ENCODE measurements around the gene SEMA3C.

SEMA3C gene

GRCh38 chr7:80772347-80772993 is 146.4 kb downstream of the SEMA3C start:
- DNase-seq = peak; percentile 5

- no peak for DNase-seq
These were observed 147.3 kb downstream of the SEMA3C start for GRCh38 chr7:80771523-80771922.

GRCh38 chr7:80770675-80771081 is 148.2 kb downstream of the SEMA3C start:
- no peak for DNase-seq

- DNase-seq = no peak
These were observed 148.8 kb downstream of the SEMA3C start for GRCh38 chr7:80770061-80770460.

- no peak for DNase-seq
These were observed 150.1 kb downstream of the SEMA3C start for GRCh38 chr7:80768756-80769155.

GRCh38 chr7:80767654-80768053 is 151.2 kb downstream of the SEMA3C start:
- no peak for DNase-seq

- no peak for DNase-seq
These were observed 152.1 kb downstream of the SEMA3C start for GRCh38 chr7:80766724-80767123.

- peak; percentile 93 for DNase-seq
These were observed 154.7 kb downstream of the SEMA3C start for GRCh38 chr7:80764132-80764531.

- no peak for DNase-seq
These were observed 155.1 kb downstream of the SEMA3C start for GRCh38 chr7:80763704-80764103.

- DNase-seq = no peak
These were observed 155.6 kb downstream of the SEMA3C start for GRCh38 chr7:80763289-80763688.

GRCh38 chr7:80760292-80760691 is 158.6 kb downstream of the SEMA3C start:
- DNase-seq = peak; percentile 66

- no peak for DNase-seq
These were observed 165.7 kb downstream of the SEMA3C start for GRCh38 chr7:80752954-80753690.

GRCh38 chr7:80749270-80749669 is 169.6 kb downstream of the SEMA3C start:
- DNase-seq = no peak

- DNase-seq = no peak
These were observed 170.3 kb downstream of the SEMA3C start for GRCh38 chr7:80748363-80749042.

- DNase-seq = no peak
These were observed 177.9 kb downstream of the SEMA3C start for GRCh38 chr7:80740778-80741545.

GRCh38 chr7:80736371-80737125 is 182.3 kb downstream of the SEMA3C start:
- no peak for DNase-seq

- DNase-seq = no peak
These were observed 183.5 kb downstream of the SEMA3C start for GRCh38 chr7:80735330-80735729.

GRCh38 chr7:80734011-80734410 is 184.8 kb downstream of the SEMA3C start:
- no peak for DNase-seq

- DNase-seq = no peak
These were observed 185.4 kb downstream of the SEMA3C start for GRCh38 chr7:80733333-80733915.

GRCh38 chr7:80732630-80733029 is 186.2 kb downstream of the SEMA3C start:
- DNase-seq = no peak

- DNase-seq = no peak
These were observed 187.6 kb downstream of the SEMA3C start for GRCh38 chr7:80731281-80731680.
